CD4-positive, alpha-beta memory T cell (primary cell): ENCODE data around the gene UBXN11. TPM values are rescaled to one million over a fixed set of nuclear protein-coding genes. Genes with fewer than 3 reads are reported as not detected.
A peak's percentile ranks its signal among the peaks of the same experiment; 100 is the strongest.

Experiments
- CTCF ChIA-PET: fragments of 350-600 bp; sonication (Branson Sonifier 250); formaldehyde crosslinking; loops from one replicate; lab custom pipeline; 2021; ENCODE audit warnings: inconsistent platforms; ENCODE audit not compliant: partially characterized antibody; lab: Charles Lee
- POLR2A ChIA-PET: fragments of 350-600 bp; sonication (Branson Sonifier 250); formaldehyde crosslinking; loops from one replicate; lab custom pipeline; 2021; ENCODE audit not compliant: partially characterized antibody; lab: Charles Lee
- DNase-seq, 5 donors: peaks; one replicate each; pipeline versions ENCODE4 v3.0.0 to v3.0.0-alpha.2; 2020 to 2022; ENCODE audit warnings: mixed read lengths in 1 of 5
- H3K27ac ChIP-seq: one replicate; pipeline ENCODE4 v1.7.0; 2013; ENCODE audit warnings: low read depth, low read length
- H3K27me3 ChIP-seq: 2 replicates; pipeline ENCODE4 v1.7.0; 2013; ENCODE audit warnings: mild to moderate bottlenecking, low read length, moderate library complexity; ENCODE audit not compliant: insufficient read depth
- H3K36me3 ChIP-seq: 2 replicates; pipeline ENCODE4 v1.7.0; 2013; ENCODE audit warnings: mild to moderate bottlenecking, low read length, moderate library complexity; ENCODE audit not compliant: insufficient read depth
- H3K4me1 ChIP-seq: 2 replicates; pipeline ENCODE4 v1.7.0; 2013; ENCODE audit warnings: mild to moderate bottlenecking, low read length, moderate library complexity; ENCODE audit not compliant: insufficient read depth
- H3K4me3 ChIP-seq, 2 donors: one replicate each; pipeline ENCODE4 v1.7.0; 2013; ENCODE audit warnings: low read length in 2 of 2, mild to moderate bottlenecking in 1 of 2
- H3K9me3 ChIP-seq, 2 donors: one replicate each; pipeline ENCODE4 v1.7.0; 2013; ENCODE audit warnings: low read length in 2 of 2, control low read depth in 1 of 2; ENCODE audit not compliant: control insufficient read depth in 1 of 2
- H3K27ac Mint-ChIP-seq, 7 donors: one replicate each; pipeline ENCODE4 v1.8.0; 2020 to 2021; ENCODE audit warnings: mixed read lengths in 7 of 7, mild to moderate bottlenecking in 6 of 7, inconsistent platforms in 3 of 7, moderate library complexity in 3 of 7
- H3K27me3 Mint-ChIP-seq, 2 donors: one replicate each; pipeline ENCODE4 v1.8.0; 2020 to 2021; ENCODE audit warnings: mixed read lengths in 2 of 2
- H3K36me3 Mint-ChIP-seq, 2 donors: one replicate each; pipeline ENCODE4 v1.8.0; 2020 to 2021; ENCODE audit warnings: mixed read lengths in 2 of 2, inconsistent platforms in 1 of 2, mild to moderate bottlenecking in 1 of 2
- H3K4me1 Mint-ChIP-seq, 4 donors: one replicate each; pipeline ENCODE4 v1.8.0; 2020 to 2021; ENCODE audit warnings: mixed read lengths in 4 of 4, mild to moderate bottlenecking in 1 of 4
- H3K4me3 Mint-ChIP-seq, 8 donors: one replicate each; pipeline ENCODE4 v1.8.0; 2020 to 2021; ENCODE audit warnings: mixed read lengths in 8 of 8, mild to moderate bottlenecking in 7 of 8, moderate library complexity in 6 of 8, inconsistent platforms in 3 of 8
- H3K9me3 Mint-ChIP-seq, 8 donors: one replicate each; pipeline ENCODE4 v1.8.0; 2020 to 2021; ENCODE audit warnings: mixed read lengths in 8 of 8, mild to moderate bottlenecking in 5 of 8, inconsistent platforms in 3 of 8, moderate library complexity in 1 of 8
- intact Hi-C: fragments of 100-400 bp; cut with micrococcal nuclease; formaldehyde crosslinking; loops from one replicate; pipeline ENCODE4 v1.15.1; 2023
- polyA plus RNA-seq, 2 donors: library from polyadenylated mRNA; unstranded; fragments of 300-500 nt; fragmentation: Illumina TruSeq; gene quantifications; one replicate each; pipeline ENCODE4 v1.2.3, GENCODE V29; 2021
- total RNA-seq, 2 experiments: library from RNA; stranded (reverse); gene quantifications; one replicate each; pipeline ENCODE4 v1.2.3, GENCODE V29; 2021

UBXN11 gene
- total and polyA plus RNA-seq, 4 experiments from 2014 or later, result 13.3 to 117 (median 66.4) TPM

GRCh38 chr1:26269198-26269550 lies 37.3 kb downstream of the UBXN11 start:
- H3K36me3 ChIP-seq, result peaks cover 9% of the 10 kb centered on the region
- no peaks in the 10 kb centered on the region for H3K4me1 ChIP-seq
- H3K27me3 ChIP-seq, result no peaks in the 10 kb centered on the region
- CTCF ChIA-PET, result interaction anchor here (1.3 kb wide), 1 partner anchor 148 kb away, joined by 4 read pairs; no protein-coding TSS in a partner anchor
- peak overlapping the region in 2 of 7 donors; percentile 9 to 57 for H3K27ac Mint-ChIP-seq
- H3K9me3 ChIP-seq, result no peaks in the 10 kb centered on the region
- intact Hi-C loops, result no loop called here
- H3K27me3 Mint-ChIP-seq, result no peaks in the 10 kb centered on the region
- peaks cover 0 to 3% (median 0%) of the 10 kb centered on the region in 4 donors for H3K4me1 Mint-ChIP-seq
- no peak for DNase-seq
- no peak overlapping the region for H3K4me3 ChIP-seq
- POLR2A ChIA-PET, result interaction anchor here (1.3 kb wide), 1 partner anchor 10 kb away, joined by 3 read pairs; the partner anchor contains the start of gene SH3BGRL3
- H3K27ac ChIP-seq, result no peak overlapping the region
- peaks cover 57 to 59% of the 10 kb centered on the region in 2 donors for H3K36me3 Mint-ChIP-seq
- H3K4me3 Mint-ChIP-seq, result no peak overlapping the region
- H3K9me3 Mint-ChIP-seq, result peaks cover 0 to 21% (median 14%) of the 10 kb centered on the region in 8 donors

- POLR2A ChIA-PET, result interaction anchor here (1.3 kb wide), 1 partner anchor 11 kb away, joined by 3 read pairs; the partner anchor contains the start of gene SH3BGRL3
- Mint-ChIP-seq H3K27ac (peak overlapping the region in 2 of 7 donors; percentile 57 to 72), H3K4me3 (peak overlapping the region in 1 of 8 donors; percentile 6), H3K36me3 (peaks cover 63% of the 10 kb centered on the region in 2 donors), H3K9me3 (peaks cover 0 to 21% (median 14%) of the 10 kb centered on the region in 8 donors), H3K27me3 (no peaks in the 10 kb centered on the region), H3K4me1 (peaks cover 0 to 3% (median 0%) of the 10 kb centered on the region in 4 donors)
- no peak overlapping the region for H3K27ac ChIP-seq
- H3K27me3 ChIP-seq, result no peaks in the 10 kb centered on the region
- no peak for DNase-seq
- CTCF ChIA-PET, result interaction anchor here (1.3 to 1.6 kb wide), 2 partner anchors 148 kb away, joined by 4 read pairs; no protein-coding TSS in a partner anchor
- no peaks in the 10 kb centered on the region for H3K4me1 ChIP-seq
- no peaks in the 10 kb centered on the region for H3K9me3 ChIP-seq
- H3K36me3 ChIP-seq, result peaks cover 14% of the 10 kb centered on the region
- H3K4me3 ChIP-seq, result no peak overlapping the region
- intact Hi-C loops, result no loop called here
Observed at GRCh38 chr1:26268290-26269197, 37.9 kb downstream of the UBXN11 start.

DNA sequence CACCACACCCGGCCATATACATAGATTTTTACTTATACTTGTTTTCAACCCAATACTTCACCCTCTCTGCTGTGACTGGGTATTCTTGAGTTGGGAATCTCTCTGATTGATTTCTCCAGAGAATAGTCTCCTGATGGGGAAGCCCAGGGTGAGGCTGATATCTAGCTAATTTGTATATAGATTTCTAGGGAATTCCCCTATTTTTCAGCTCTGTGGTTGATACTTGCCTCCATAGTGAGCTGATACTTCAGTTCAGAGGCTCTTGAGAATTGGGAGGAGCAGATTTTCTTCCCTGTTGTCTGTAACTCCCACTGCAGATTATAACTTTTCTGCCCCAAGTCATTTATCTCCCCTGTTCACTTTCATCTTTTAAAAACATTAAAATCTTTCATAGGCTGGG lies 41.0 kb downstream of the UBXN11 start:
- H3K36me3 Mint-ChIP-seq, result peaks cover 59 to 65% of the 10 kb centered on the region in 2 donors
- Histone ChIP-seq H3K4me1 (no peaks in the 10 kb centered on the region), H3K9me3 (no peaks in the 10 kb centered on the region), H3K27me3 (no peaks in the 10 kb centered on the region), H3K36me3 (peaks cover 24% of the 10 kb centered on the region), H3K27ac (no peak overlapping the region), H3K4me3 (no peak overlapping the region)
- no peaks in the 10 kb centered on the region for H3K27me3 Mint-ChIP-seq
- peaks cover 0 to 21% (median 14%) of the 10 kb centered on the region in 8 donors for H3K9me3 Mint-ChIP-seq
- no peak for DNase-seq
- peaks cover 0 to 3% (median 0%) of the 10 kb centered on the region in 4 donors for H3K4me1 Mint-ChIP-seq
- H3K27ac Mint-ChIP-seq, result no peak overlapping the region
- no peak overlapping the region for H3K4me3 Mint-ChIP-seq
- ChIA-PET CTCF (interaction anchor here (0.7 kb wide), 1 partner anchor 76 kb away, joined by 3 read pairs; no protein-coding TSS in a partner anchor), POLR2A (interaction anchor here (1.9 kb wide), 1 partner anchor 56 kb away, joined by 4 read pairs; no protein-coding TSS in a partner anchor)
- intact Hi-C loops, result no loop called here

DNA sequence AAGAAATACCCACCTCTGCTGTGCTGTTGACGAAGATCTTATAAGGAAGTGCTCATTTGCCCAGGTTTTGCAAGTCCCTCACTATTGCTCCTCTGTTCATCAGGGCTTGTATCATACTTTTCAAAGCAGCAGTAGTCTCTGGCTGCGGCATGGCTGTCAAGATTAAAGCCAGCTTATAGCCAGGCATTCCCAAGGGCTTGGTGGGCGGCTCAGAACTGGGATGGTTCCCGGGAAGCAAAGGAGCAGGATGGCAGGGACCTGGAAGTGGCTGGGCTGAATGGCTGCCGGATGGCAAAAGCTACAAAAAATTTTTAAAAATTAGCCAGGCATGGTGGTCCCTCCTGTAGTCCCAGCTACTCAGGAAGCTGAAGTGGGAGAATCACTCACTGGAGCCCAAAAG lies 43.2 kb downstream of the UBXN11 start:
- ChIA-PET CTCF (interaction anchor here (1.1 to 2.1 kb wide), 2 partner anchors 101 to 153 kb away, joined by 3 to 11 read pairs; no protein-coding TSS in a partner anchor), POLR2A (no interaction called here)
- H3K36me3 ChIP-seq, result peaks cover 39% of the 10 kb centered on the region
- H3K27me3 Mint-ChIP-seq, result no peaks in the 10 kb centered on the region
- no peak for DNase-seq
- peaks cover 0 to 3% (median 0%) of the 10 kb centered on the region in 4 donors for H3K4me1 Mint-ChIP-seq
- no peak overlapping the region for H3K27ac ChIP-seq
- peaks cover 55 to 63% of the 10 kb centered on the region in 2 donors for H3K36me3 Mint-ChIP-seq
- no peak overlapping the region for H3K4me3 Mint-ChIP-seq
- H3K27ac Mint-ChIP-seq, result peak overlapping the region in 3 of 7 donors; percentile 36 to 65 (median 50)
- peaks cover 0 to 8% (median under 1%) of the 10 kb centered on the region in 8 donors for H3K9me3 Mint-ChIP-seq
- H3K4me1 ChIP-seq, result no peaks in the 10 kb centered on the region
- H3K4me3 ChIP-seq, result no peak overlapping the region
- intact Hi-C loops, result no loop called here
- no peaks in the 10 kb centered on the region for H3K27me3 ChIP-seq
- no peaks in the 10 kb centered on the region for H3K9me3 ChIP-seq

DNA sequence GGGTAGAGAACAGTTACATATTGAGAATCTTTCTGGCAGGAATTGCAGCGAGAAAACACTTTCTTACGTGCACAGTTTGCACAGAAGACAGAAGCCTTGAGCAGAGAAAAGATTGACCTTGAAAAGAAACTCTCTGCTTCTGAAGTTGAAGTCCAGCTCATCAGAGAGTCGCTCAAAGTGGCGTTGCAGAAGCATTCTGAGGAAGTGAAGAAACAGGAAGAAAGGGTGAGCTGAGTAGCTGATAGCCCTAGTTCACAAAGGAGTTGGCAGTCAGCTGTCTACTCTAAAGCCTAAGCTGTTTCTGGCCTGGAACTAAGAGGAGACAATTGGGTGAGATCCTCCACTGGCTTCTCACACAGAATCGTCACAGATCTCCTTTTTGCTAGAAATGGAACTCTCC lies 46.9 kb downstream of the UBXN11 start:
- ChIA-PET CTCF (interaction anchor here (1.2 to 2.0 kb wide), 2 partner anchors 17 to 25 kb away, joined by 4 to 6 read pairs; partner anchors contain the start of gene CEP85), POLR2A (no interaction called here)
- Mint-ChIP-seq H3K27ac (peak overlapping the region in 2 of 7 donors; percentile 30 to 37), H3K4me1 (peaks cover 0 to 2% (median 0%) of the 10 kb centered on the region in 4 donors), H3K4me3 (no peak overlapping the region), H3K27me3 (no peaks in the 10 kb centered on the region), H3K9me3 (peaks cover 0 to 2% (median 0%) of the 10 kb centered on the region in 8 donors), H3K36me3 (peaks cover 60 to 75% of the 10 kb centered on the region in 2 donors)
- no peak overlapping the region for H3K27ac ChIP-seq
- no peak overlapping the region for H3K4me3 ChIP-seq
- H3K4me1 ChIP-seq, result no peaks in the 10 kb centered on the region
- intact Hi-C loops, result no loop called here
- H3K27me3 ChIP-seq, result no peaks in the 10 kb centered on the region
- no peaks in the 10 kb centered on the region for H3K9me3 ChIP-seq
- no peak for DNase-seq
- H3K36me3 ChIP-seq, result peaks cover 63% of the 10 kb centered on the region

DNA sequence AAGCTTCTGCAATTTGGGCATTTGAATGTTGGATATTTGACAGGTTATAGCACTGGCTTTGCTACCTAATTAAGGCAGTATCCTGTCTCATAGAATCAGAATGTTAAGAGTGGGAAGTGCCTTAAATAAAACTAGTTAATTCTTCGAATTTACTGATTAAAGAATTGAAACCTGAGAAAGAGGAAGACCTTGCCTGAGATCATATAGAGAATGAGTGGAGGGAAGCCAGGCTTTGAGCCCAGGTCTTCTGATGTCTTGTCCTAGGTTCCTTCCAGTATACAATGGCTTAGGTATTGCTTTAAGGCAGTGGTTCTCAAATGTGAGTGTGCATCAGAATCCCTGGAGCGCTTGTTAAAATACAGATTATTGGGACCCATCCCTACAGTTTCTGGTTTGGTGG lies 47.4 kb downstream of the UBXN11 start:
- peaks cover 56 to 75% of the 10 kb centered on the region in 2 donors for H3K36me3 Mint-ChIP-seq

More for the DNA sequence above, 47.4 kb downstream of the UBXN11 start:
- Mint-ChIP-seq H3K4me3 (no peak overlapping the region), H3K27me3 (no peaks in the 10 kb centered on the region), H3K9me3 (peaks cover 0 to 2% (median 0%) of the 10 kb centered on the region in 8 donors), H3K4me1 (peaks cover 0 to 3% (median under 1%) of the 10 kb centered on the region in 4 donors), H3K27ac (peak overlapping the region in 1 of 7 donors; percentile 12)
- no peaks in the 10 kb centered on the region for H3K9me3 ChIP-seq
- ChIA-PET CTCF (interaction anchor here (2.0 kb wide), 1 partner anchor 25 kb away, joined by 6 read pairs; the partner anchor contains the start of gene CEP85), POLR2A (no interaction called here)
- no peaks in the 10 kb centered on the region for H3K4me1 ChIP-seq
- H3K27ac ChIP-seq, result no peak overlapping the region
- no peaks in the 10 kb centered on the region for H3K27me3 ChIP-seq
- peaks cover 60% of the 10 kb centered on the region for H3K36me3 ChIP-seq
- intact Hi-C loops, result no loop called here
- no peak overlapping the region for H3K4me3 ChIP-seq
- no peak for DNase-seq
